ENCODE data around the gene BMERB1. TPM values are rescaled to one million over a fixed set of nuclear protein-coding genes. Genes with fewer than 3 reads are reported as not detected.

BMERB1 gene
- total RNA-seq, 4 donors from 2014 or later = 7.4 to 20.4 (median 10.6) TPM

- 75 to 79% methylated on average over 8 of the region's 8 CpGs for WGBS, 2 donors
- no peak overlapping the region for H3K4me3 ChIP-seq (ENCODE audit: low read depth, poor library complexity, severe bottlenecking)
- intact Hi-C loops (cut with DNase I; ENCODE audit: low total_unique reads) = no loop called here
- DNase-seq (ENCODE audit: low spot score in 2 of 2) = no peak
- no peak for TF ChIP-seq CTCF (IDR thresholded peaks at IDR 0.05)
- TF ChIP-seq POLR2A (IDR thresholded peaks at IDR 0.05) = no peak
Observed at GRCh38 chr16:15507959-15508627, 73.7 kb downstream of the BMERB1 start.

DNA sequence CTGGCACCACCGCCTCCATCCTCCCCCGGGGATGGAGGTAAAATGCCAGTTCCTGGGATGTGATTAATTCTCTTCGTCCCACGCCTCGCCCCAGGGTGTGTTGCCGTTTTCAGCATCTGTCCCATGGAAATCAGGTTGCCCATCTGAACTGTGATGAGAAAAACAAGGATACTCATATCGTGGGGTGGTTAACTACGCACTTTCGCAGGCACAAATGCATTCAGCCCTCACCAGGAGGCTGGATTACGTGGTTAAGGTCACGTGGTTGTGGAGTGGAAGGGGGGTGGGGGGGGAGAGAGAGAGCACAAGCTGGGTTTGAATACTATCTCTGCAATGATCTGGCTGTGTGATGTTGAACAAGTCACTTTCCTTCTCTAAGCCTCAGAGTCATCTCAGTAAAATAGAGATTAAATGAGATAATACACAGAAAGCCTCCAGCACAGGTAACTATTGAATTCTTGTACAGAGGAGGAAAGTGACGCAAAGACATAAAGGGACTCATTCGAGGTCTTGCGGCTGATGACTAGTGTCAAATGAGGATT, 74.7 kb downstream of the BMERB1 start:
- TF ChIP-seq POLR2A (IDR thresholded peaks at IDR 0.05) (no peak), CTCF (IDR thresholded peaks at IDR 0.05) (no peak)
- no peak overlapping the region for H3K4me3 ChIP-seq (ENCODE audit: low read depth, poor library complexity, severe bottlenecking)
- DNase-seq (ENCODE audit: low spot score in 2 of 2) = no peak
- intact Hi-C loops (cut with DNase I; ENCODE audit: low total_unique reads) = no loop called here
- 63 to 73% methylated on average over 14 of the region's 14 CpGs for WGBS, 2 donors

DNA sequence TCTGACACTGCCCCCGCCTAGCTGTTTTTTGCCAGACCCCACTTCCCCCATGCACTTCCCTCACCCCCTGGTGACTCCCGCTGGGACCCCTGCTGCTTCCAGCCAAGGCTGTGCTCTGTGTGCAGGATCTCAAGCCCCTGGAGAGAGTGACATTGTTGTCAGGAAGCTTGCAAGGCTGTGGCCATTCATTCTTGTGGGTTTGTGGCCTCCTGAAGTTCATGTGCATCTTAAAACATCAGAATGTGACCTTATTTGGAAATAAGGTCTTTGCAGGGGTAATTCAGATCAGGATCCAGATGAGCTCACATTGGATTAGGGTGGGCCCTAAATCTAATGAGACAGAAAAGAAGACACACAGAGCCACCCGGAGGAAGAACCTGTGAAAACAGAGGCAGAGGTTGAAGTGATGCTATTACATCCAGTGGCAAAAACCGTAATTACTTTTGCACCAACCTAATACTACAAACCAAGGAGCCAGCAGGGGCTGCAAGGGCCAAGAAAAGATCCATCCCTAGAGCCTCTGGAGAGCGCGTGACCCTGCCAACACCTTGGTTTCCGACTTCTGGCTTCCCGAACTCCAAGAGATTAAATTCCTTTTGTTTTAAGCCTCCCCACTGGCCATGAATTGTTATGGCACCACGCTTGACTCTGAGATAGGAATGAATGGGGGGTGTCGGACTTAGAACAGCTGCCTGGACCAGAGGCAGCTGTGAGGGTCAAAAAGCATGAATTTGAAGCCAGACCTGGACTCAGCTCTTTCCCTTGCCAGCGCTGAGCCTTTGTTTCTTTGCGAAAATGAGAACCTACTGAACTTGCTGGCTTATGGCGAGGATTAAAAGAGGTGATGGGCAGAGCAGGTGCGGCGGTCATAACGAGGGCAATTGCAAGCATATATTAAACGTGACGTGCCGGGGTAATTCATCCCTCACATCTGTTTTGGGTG, 75.5 kb downstream of the BMERB1 start:
- no peak for DNase-seq (ENCODE audit: low spot score in 2 of 2)
- intact Hi-C loops (cut with DNase I; ENCODE audit: low total_unique reads) = no loop called here
- TF ChIP-seq POLR2A (IDR thresholded peaks at IDR 0.05) (no peak), CTCF (IDR thresholded peaks at IDR 0.05) (no peak)
- no peak overlapping the region for H3K4me3 ChIP-seq (ENCODE audit: low read depth, poor library complexity, severe bottlenecking)
- WGBS, 2 donors = 81 to 86% methylated on average over 19 of the region's 19 CpGs

- no peak overlapping the region for H3K4me3 ChIP-seq (ENCODE audit: low read depth, poor library complexity, severe bottlenecking)
- TF ChIP-seq POLR2A (IDR thresholded peaks at IDR 0.05) (no peak), CTCF (IDR thresholded peaks at IDR 0.05) (no peak)
- intact Hi-C loops (cut with DNase I; ENCODE audit: low total_unique reads) = no loop called here
- WGBS, 2 donors = 84 to 87% methylated on average over 6 of the region's 6 CpGs
- no peak for DNase-seq (ENCODE audit: low spot score in 2 of 2)
Observed at GRCh38 chr16:15510992-15511391, 76.6 kb downstream of the BMERB1 start.

- intact Hi-C loops (cut with DNase I; ENCODE audit: low total_unique reads) = no loop called here
- WGBS, 2 donors = 92 to 94% methylated on average over 11 of the region's 11 CpGs
Observed at GRCh38 chr16:15511759-15512487, 77.5 kb downstream of the BMERB1 start.

More at GRCh38 chr16:15511759-15512487, 77.5 kb downstream of the BMERB1 start:
- TF ChIP-seq POLR2A (IDR thresholded peaks at IDR 0.05) = no peak
- TF ChIP-seq CTCF (IDR thresholded peaks at IDR 0.05) = no peak
- no peak overlapping the region for H3K4me3 ChIP-seq (ENCODE audit: low read depth, poor library complexity, severe bottlenecking)
- no peak for DNase-seq (ENCODE audit: low spot score in 2 of 2)
